ENCODE results near the gene DNAJB1.

- no peak for TF ChIP-seq CTCF (optimal IDR thresholded peaks at IDR 0.05 in 1 of 3, IDR thresholded peaks at IDR 0.05 in 1 of 3, conservative IDR thresholded peaks at IDR 0.05 in 1 of 3; ENCODE audit: extremely low read depth in 1 of 3, insufficient read depth in 2 of 3, low read length in 3 of 3)
- TF ChIP-seq EZH2 (IDR thresholded peaks at IDR 0.05; ENCODE audit: low read length), result no peak
Measured at GRCh38 chr19:14517446-14517839, 754 bp downstream of the DNAJB1 start.

Measured in keratinocyte (primary cell).